Measurements from ENCODE around the gene CUL2.
"Not testable (repeated sequence)": the region's sequence is repeated elsewhere in the genome, so short reads cannot be mapped to it uniquely, and the experiment has no call there.

CUL2 gene

DNA sequence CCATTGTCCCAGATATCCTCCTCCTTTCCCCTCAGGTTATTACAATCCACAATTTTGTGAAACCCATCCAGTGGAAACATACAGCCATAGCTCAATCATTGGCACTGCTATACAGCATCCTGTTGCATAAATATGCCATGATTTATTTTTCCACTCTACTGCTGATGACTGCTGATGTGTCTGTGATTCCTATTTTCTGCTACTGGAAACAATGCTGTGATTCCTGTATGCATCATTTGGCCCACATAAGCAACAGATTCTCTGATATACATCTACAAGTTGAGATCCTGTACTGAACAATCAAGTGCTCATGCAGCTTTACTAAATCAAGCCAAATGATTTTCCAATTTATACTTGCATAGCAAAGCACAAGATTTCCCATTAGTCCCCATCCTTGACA is 39.6 kb downstream of the CUL2 start:
- Histone ChIP-seq H2AK5ac (ENCODE audit: low read depth, low read length) (no peak overlapping the region), H2BK15ac (ENCODE audit: low read length) (no peak overlapping the region), H3K36me3 (replicated peaks in 1 of 2; ENCODE audit: control insufficient read depth in 2 of 2, insufficient read depth in 2 of 2, low read length in 2 of 2) (peaks cover 4 to 76% of the 10 kb centered on the region in 2 donors), H2AFZ (ENCODE audit: low read length) (no peak overlapping the region), H2BK5ac (ENCODE audit: low read length) (no peak overlapping the region), H3K79me1 (ENCODE audit: low read depth, low read length) (no peaks in the 10 kb centered on the region), H3K4me1 (ENCODE audit: control insufficient read depth in 2 of 2, insufficient read depth in 1 of 2, low read depth in 1 of 2, low read length in 2 of 2) (no peaks in the 10 kb centered on the region), H3K9me3 (replicated peaks in 1 of 2; ENCODE audit: control insufficient read depth in 2 of 2, insufficient read depth in 1 of 2, low read depth in 1 of 2, low read length in 2 of 2) (peaks cover 0 to 2% of the 10 kb centered on the region in 2 donors), H3K27ac (replicated peaks; ENCODE audit: low read length) (no peak overlapping the region), H3K4me2 (ENCODE audit: insufficient read depth, low read length, poor library complexity, severe bottlenecking) (no peak overlapping the region), H3K4me3 (ENCODE audit: low read length in 2 of 2) (no peak overlapping the region), H4K91ac (ENCODE audit: low read depth, low read length, poor library complexity) (no peak overlapping the region), H3K14ac (ENCODE audit: low read length) (no peak overlapping the region), H3K27me3 (ENCODE audit: control insufficient read depth in 3 of 3, insufficient read depth in 3 of 3, low read depth in 1 of 3, low read length in 3 of 3) (no peaks in the 10 kb centered on the region), H2BK12ac (ENCODE audit: low read length) (no peak overlapping the region), H3K23ac (ENCODE audit: low read depth, low read length, poor library complexity) (no peak overlapping the region), H3K4ac (ENCODE audit: low read length) (no peak overlapping the region), H3K9ac (ENCODE audit: low read depth, low read length, poor library complexity) (no peak overlapping the region), H2BK120ac (ENCODE audit: low read depth, low read length) (no peak overlapping the region), H3K18ac (ENCODE audit: low read length) (no peak overlapping the region), H4K8ac (ENCODE audit: low read depth, low read length) (no peak overlapping the region)
- no peak for DNase-seq (ENCODE audit: low spot score)

DNA sequence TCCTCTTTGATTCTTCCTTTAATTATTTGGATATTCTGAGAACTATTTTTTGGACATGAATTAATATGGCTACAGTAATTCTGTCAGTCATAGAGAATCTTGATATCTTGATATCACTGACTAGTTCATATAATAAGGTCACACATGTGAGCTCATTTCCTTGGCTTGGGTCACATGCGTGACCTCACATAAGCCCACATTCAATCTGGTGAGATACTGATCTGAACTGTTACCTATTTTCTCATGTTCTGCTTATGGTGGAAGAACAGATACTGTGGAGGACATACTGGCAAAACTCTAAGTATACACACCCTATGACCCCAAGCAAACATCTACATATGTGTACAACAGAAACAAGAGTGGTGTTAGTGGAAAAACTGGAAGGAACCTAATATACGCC is 44.1 kb downstream of the CUL2 start:
- Histone ChIP-seq H3K36me3 (replicated peaks in 1 of 2; ENCODE audit: control insufficient read depth in 2 of 2, insufficient read depth in 2 of 2, low read length in 2 of 2) (peaks cover 8 to 77% of the 10 kb centered on the region in 2 donors), H2AK5ac (ENCODE audit: low read depth, low read length) (no peak overlapping the region), H2BK120ac (ENCODE audit: low read depth, low read length) (no peak overlapping the region), H3K79me1 (ENCODE audit: low read depth, low read length) (no peaks in the 10 kb centered on the region), H3K18ac (ENCODE audit: low read length) (no peak overlapping the region), H3K4me3 (ENCODE audit: low read length in 2 of 2) (no peak overlapping the region), H3K4me1 (ENCODE audit: control insufficient read depth in 2 of 2, insufficient read depth in 1 of 2, low read depth in 1 of 2, low read length in 2 of 2) (peaks cover 3 to 6% of the 10 kb centered on the region in 2 donors), H3K27ac (replicated peaks; ENCODE audit: low read length) (no peak overlapping the region), H3K27me3 (ENCODE audit: control insufficient read depth in 3 of 3, insufficient read depth in 3 of 3, low read depth in 1 of 3, low read length in 3 of 3) (no peaks in the 10 kb centered on the region), H2AFZ (ENCODE audit: low read length) (no peak overlapping the region), H2BK5ac (ENCODE audit: low read length) (no peak overlapping the region), H2BK15ac (ENCODE audit: low read length) (no peak overlapping the region), H3K23ac (ENCODE audit: low read depth, low read length, poor library complexity) (no peak overlapping the region), H3K9ac (ENCODE audit: low read depth, low read length, poor library complexity) (no peak overlapping the region), H3K4ac (ENCODE audit: low read length) (no peak overlapping the region), H4K91ac (ENCODE audit: low read depth, low read length, poor library complexity) (no peak overlapping the region), H2BK12ac (ENCODE audit: low read length) (no peak overlapping the region), H4K8ac (ENCODE audit: low read depth, low read length) (no peak overlapping the region), H3K14ac (ENCODE audit: low read length) (no peak overlapping the region), H3K9me3 (replicated peaks in 1 of 2; ENCODE audit: control insufficient read depth in 2 of 2, insufficient read depth in 1 of 2, low read depth in 1 of 2, low read length in 2 of 2) (no peaks in the 10 kb centered on the region), H3K4me2 (ENCODE audit: insufficient read depth, low read length, poor library complexity, severe bottlenecking) (no peak overlapping the region)
- WGBS, 2 donors (ENCODE audit: extremely low coverage in 2 of 2, insufficient read length in 2 of 2, insufficient replicate concordance in 1 of 2): no CpG with 5 or more reads among the region's 2 CpGs
- DNase-seq (ENCODE audit: low spot score): no peak

- H3K4ac ChIP-seq (ENCODE audit: low read length); H2AFZ ChIP-seq (ENCODE audit: low read length); H3K27ac ChIP-seq (replicated peaks; ENCODE audit: low read length); H4K8ac ChIP-seq (ENCODE audit: low read depth, low read length); H3K4me3 ChIP-seq (ENCODE audit: low read length in 2 of 2); H2BK120ac ChIP-seq (ENCODE audit: low read depth, low read length); H3K9me3 ChIP-seq (replicated peaks in 1 of 2; ENCODE audit: control insufficient read depth in 2 of 2, insufficient read depth in 1 of 2, low read depth in 1 of 2, low read length in 2 of 2); H3K18ac ChIP-seq (ENCODE audit: low read length); H4K91ac ChIP-seq (ENCODE audit: low read depth, low read length, poor library complexity); H2BK12ac ChIP-seq (ENCODE audit: low read length); H3K27me3 ChIP-seq (ENCODE audit: control insufficient read depth in 3 of 3, insufficient read depth in 3 of 3, low read depth in 1 of 3, low read length in 3 of 3); H2AK5ac ChIP-seq (ENCODE audit: low read depth, low read length); H3K14ac ChIP-seq (ENCODE audit: low read length); H3K79me1 ChIP-seq (ENCODE audit: low read depth, low read length); DNase-seq (ENCODE audit: low spot score); H2BK5ac ChIP-seq (ENCODE audit: low read length); H3K9ac ChIP-seq (ENCODE audit: low read depth, low read length, poor library complexity); H3K4me2 ChIP-seq (ENCODE audit: insufficient read depth, low read length, poor library complexity, severe bottlenecking); H3K23ac ChIP-seq (ENCODE audit: low read depth, low read length, poor library complexity); H2BK15ac ChIP-seq (ENCODE audit: low read length): not testable (repeated sequence)
- Histone ChIP-seq H3K4me1 (ENCODE audit: control insufficient read depth in 2 of 2, insufficient read depth in 1 of 2, low read depth in 1 of 2, low read length in 2 of 2) (peaks cover 9 to 12% of the 10 kb centered on the region in 2 donors), H3K36me3 (replicated peaks in 1 of 2; ENCODE audit: control insufficient read depth in 2 of 2, insufficient read depth in 2 of 2, low read length in 2 of 2) (peaks cover 6 to 75% of the 10 kb centered on the region in 2 donors)
- WGBS, 2 donors (ENCODE audit: extremely low coverage in 2 of 2, insufficient read length in 2 of 2, insufficient replicate concordance in 1 of 2): no CpG with 5 or more reads among the region's 6 CpGs
These were observed 44.9 kb downstream of the CUL2 start for GRCh38 chr10:35045275-35045674.

DNA sequence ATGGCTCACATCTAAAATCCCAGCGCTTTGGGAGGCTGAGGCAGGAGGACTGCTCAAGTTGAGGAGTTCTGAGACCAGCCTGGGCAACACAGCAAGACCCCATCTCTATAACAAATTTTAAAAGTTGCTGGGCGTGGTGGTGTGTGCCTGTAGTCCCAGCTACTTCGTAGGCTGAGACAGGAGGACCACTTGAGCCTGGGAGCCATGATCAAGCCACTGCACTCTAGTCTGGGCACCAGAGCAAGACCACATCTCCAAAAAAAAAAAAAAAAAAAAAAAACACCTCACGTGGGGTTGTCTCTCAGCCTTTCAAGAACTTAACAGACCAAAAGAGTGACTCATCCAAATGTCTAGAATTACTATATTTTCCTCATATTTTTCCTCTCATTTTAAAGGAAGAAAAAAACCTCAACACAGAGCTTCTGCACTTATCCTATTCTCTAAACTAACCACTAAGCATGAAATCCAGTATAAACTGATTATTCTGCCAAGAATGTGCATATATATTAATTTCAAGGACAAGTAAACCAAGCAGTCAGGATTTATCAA is 46.3 kb downstream of the CUL2 start:
- H3K18ac ChIP-seq (ENCODE audit: low read length): no peak overlapping the region
- H3K27ac ChIP-seq (replicated peaks; ENCODE audit: low read length): no peak overlapping the region
- no peaks in the 10 kb centered on the region for H3K9me3 ChIP-seq (replicated peaks in 1 of 2; ENCODE audit: control insufficient read depth in 2 of 2, insufficient read depth in 1 of 2, low read depth in 1 of 2, low read length in 2 of 2)
- H2AK5ac ChIP-seq (ENCODE audit: low read depth, low read length): no peak overlapping the region
- H3K9ac ChIP-seq (ENCODE audit: low read depth, low read length, poor library complexity): no peak overlapping the region
- peaks cover 9 to 12% of the 10 kb centered on the region in 2 donors for H3K4me1 ChIP-seq (ENCODE audit: control insufficient read depth in 2 of 2, insufficient read depth in 1 of 2, low read depth in 1 of 2, low read length in 2 of 2)
- no CpG with 5 or more reads among the region's 4 CpGs for WGBS, 2 donors (ENCODE audit: extremely low coverage in 2 of 2, insufficient read length in 2 of 2, insufficient replicate concordance in 1 of 2)
- H3K23ac ChIP-seq (ENCODE audit: low read depth, low read length, poor library complexity): no peak overlapping the region
- no peak overlapping the region for H2BK5ac ChIP-seq (ENCODE audit: low read length)
- H4K8ac ChIP-seq (ENCODE audit: low read depth, low read length): no peak overlapping the region
- no peak for DNase-seq (ENCODE audit: low spot score)
- H2BK15ac ChIP-seq (ENCODE audit: low read length): no peak overlapping the region
- no peaks in the 10 kb centered on the region for H3K79me1 ChIP-seq (ENCODE audit: low read depth, low read length)
- no peak overlapping the region for H2BK12ac ChIP-seq (ENCODE audit: low read length)
- H3K4ac ChIP-seq (ENCODE audit: low read length): no peak overlapping the region
- no peaks in the 10 kb centered on the region for H3K27me3 ChIP-seq (ENCODE audit: control insufficient read depth in 3 of 3, insufficient read depth in 3 of 3, low read depth in 1 of 3, low read length in 3 of 3)
- H2AFZ ChIP-seq (ENCODE audit: low read length): no peak overlapping the region
- H3K4me3 ChIP-seq (ENCODE audit: low read length in 2 of 2): no peak overlapping the region
- no peak overlapping the region for H4K91ac ChIP-seq (ENCODE audit: low read depth, low read length, poor library complexity)
- H3K36me3 ChIP-seq (replicated peaks in 1 of 2; ENCODE audit: control insufficient read depth in 2 of 2, insufficient read depth in 2 of 2, low read length in 2 of 2): peaks cover 6 to 68% of the 10 kb centered on the region in 2 donors
- no peak overlapping the region for H3K14ac ChIP-seq (ENCODE audit: low read length)
- H3K4me2 ChIP-seq (ENCODE audit: insufficient read depth, low read length, poor library complexity, severe bottlenecking): no peak overlapping the region
- no peak overlapping the region for H2BK120ac ChIP-seq (ENCODE audit: low read depth, low read length)

Data from neuronal stem cell (in vitro differentiated cells).